Measurements from ENCODE around the gene GARIN5B.

- TF ChIP-seq POLR2A (IDR thresholded peaks at IDR 0.05; ENCODE audit: low read length) (no peak), CTCF (IDR thresholded peaks at IDR 0.05) (no peak), SREBF2 (IDR thresholded peaks at IDR 0.05) (no peak)
- TF ChIP-seq, protein P1, sequence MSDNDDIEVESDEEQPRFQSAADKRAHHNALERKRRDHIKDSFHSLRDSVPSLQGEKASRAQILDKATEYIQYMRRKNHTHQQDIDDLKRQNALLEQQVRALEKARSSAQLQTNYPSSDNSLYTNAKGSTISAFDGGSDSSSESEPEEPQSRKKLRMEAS (IDR thresholded peaks at IDR 0.05): peak; percentile 57
- TF ChIP-seq, protein P2, sequence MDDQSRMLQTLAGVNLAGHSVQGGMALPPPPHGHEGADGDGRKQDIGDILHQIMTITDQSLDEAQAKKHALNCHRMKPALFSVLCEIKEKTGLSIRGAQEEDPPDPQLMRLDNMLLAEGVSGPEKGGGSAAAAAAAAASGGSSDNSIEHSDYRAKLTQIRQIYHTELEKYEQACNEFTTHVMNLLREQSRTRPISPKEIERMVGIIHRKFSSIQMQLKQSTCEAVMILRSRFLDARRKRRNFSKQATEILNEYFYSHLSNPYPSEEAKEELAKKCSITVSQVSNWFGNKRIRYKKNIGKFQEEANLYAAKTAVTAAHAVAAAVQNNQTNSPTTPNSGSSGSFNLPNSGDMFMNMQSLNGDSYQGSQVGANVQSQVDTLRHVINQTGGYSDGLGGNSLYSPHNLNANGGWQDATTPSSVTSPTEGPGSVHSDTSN (IDR thresholded peaks at IDR 0.05): no peak
Measured at GRCh38 chr19:55353803-55354697, 9.0 kb downstream of the GARIN5B start.

Measured in A549 (cell line).